ENCODE results near the gene PTPRK.

The PTPRK gene

GRCh38 chr6:128067446-128068118 lies 452.8 kb downstream of the PTPRK start:
- H3K4me3 ChIP-seq (ENCODE audit: control insufficient read depth, low read depth, low read length): no peak overlapping the region
- TF ChIP-seq, protein P1, sequence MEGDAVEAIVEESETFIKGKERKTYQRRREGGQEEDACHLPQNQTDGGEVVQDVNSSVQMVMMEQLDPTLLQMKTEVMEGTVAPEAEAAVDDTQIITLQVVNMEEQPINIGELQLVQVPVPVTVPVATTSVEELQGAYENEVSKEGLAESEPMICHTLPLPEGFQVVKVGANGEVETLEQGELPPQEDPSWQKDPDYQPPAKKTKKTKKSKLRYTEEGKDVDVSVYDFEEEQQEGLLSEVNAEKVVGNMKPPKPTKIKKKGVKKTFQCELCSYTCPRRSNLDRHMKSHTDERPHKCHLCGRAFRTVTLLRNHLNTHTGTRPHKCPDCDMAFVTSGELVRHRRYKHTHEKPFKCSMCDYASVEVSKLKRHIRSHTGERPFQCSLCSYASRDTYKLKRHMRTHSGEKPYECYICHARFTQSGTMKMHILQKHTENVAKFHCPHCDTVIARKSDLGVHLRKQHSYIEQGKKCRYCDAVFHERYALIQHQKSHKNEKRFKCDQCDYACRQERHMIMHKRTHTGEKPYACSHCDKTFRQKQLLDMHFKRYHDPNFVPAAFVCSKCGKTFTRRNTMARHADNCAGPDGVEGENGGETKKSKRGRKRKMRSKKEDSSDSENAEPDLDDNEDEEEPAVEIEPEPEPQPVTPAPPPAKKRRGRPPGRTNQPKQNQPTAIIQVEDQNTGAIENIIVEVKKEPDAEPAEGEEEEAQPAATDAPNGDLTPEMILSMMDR (IDR thresholded peaks at IDR 0.05; ENCODE audit: control insufficient read depth, insufficient read depth, low read depth, low read length, missing control alignments): no peak
- no peak for DNase-seq (ENCODE audit: low read depth)

DNA sequence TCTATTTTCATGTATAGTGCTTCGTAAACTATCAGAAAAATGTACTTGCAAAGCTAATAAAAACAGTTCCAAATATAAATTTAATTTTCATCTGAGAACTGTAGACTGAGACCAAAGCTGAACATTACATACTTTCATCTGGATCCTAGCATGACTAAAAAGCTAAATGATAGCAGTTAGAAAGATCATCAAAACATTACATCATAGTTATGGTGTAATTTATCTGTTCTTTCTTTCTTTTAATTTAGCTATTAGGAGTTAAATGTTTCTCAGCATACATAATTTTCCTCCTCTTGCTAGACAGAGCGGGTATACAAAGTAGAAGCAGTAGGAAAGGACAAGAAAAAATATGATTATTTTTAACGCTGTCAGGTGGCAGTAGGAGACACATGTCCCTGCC lies 455.3 kb downstream of the PTPRK start:
- H3K4me3 ChIP-seq (ENCODE audit: control insufficient read depth, low read depth, low read length): no peak overlapping the region
- TF ChIP-seq, protein P1 (IDR thresholded peaks at IDR 0.05; ENCODE audit: control insufficient read depth, insufficient read depth, low read depth, low read length, missing control alignments): no peak
- DNase-seq (ENCODE audit: low read depth): no peak

DNA sequence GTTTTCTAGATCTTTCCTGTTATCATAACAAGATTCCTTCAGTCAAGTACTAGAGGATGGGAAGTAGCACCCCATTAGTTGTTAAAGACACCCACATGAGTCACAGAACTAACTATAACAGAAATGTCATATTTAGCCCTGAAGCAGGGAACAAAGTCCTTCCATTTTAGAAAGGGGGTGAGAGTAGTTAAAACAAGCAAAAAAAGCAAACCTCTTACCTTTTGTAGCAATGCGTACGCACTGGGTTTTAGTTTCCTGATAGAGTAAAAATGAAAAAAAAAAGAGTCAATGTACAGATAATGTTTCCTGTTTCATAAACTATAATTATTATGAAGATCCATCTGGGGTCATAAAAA lies 455.9 kb downstream of the PTPRK start:
- TF ChIP-seq, protein P1 (IDR thresholded peaks at IDR 0.05; ENCODE audit: control insufficient read depth, insufficient read depth, low read depth, low read length, missing control alignments): no peak
- no peak overlapping the region for H3K4me3 ChIP-seq (ENCODE audit: control insufficient read depth, low read depth, low read length)
- no peak for DNase-seq (ENCODE audit: low read depth)

GRCh38 chr6:128063850-128064539 lies 456.4 kb downstream of the PTPRK start:
- no peak for DNase-seq (ENCODE audit: low read depth)
- H3K4me3 ChIP-seq (ENCODE audit: control insufficient read depth, low read depth, low read length): no peak overlapping the region
- TF ChIP-seq, protein P1 (IDR thresholded peaks at IDR 0.05; ENCODE audit: control insufficient read depth, insufficient read depth, low read depth, low read length, missing control alignments): no peak

DNA sequence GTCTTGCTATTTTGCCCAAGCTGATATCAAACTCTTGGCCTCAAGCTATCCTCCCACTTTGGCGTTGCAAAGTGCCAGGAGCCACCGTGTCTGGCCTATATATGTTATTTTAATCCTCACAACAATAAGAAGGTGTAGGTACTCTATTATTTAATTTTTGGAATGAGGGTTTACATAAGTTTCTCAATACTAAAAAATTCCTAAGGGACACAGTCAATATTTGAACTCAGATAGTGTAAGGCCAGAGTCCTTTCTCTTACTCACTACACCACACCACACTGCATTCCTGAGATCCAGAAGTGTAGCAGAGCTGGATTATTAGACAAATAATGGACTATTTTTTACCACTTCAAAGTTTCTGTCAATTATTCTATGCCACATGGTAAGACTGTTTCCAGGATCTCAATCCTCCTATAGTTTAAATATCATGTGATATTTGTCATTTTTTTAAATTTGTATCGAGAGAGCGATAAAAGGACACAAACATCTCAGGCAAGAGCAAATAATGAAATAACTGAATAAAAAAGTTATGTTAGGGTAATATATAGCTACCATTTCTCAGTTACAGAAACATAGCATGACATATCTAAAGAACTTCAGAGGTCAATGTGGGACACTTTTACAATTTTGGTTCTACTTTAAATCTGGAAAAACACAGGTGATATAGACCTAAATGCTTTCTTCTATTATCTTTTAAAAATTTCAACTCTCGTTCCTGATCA lies 457.4 kb downstream of the PTPRK start:
- TF ChIP-seq, protein P1 (IDR thresholded peaks at IDR 0.05; ENCODE audit: control insufficient read depth, insufficient read depth, low read depth, low read length, missing control alignments): no peak

DNA sequence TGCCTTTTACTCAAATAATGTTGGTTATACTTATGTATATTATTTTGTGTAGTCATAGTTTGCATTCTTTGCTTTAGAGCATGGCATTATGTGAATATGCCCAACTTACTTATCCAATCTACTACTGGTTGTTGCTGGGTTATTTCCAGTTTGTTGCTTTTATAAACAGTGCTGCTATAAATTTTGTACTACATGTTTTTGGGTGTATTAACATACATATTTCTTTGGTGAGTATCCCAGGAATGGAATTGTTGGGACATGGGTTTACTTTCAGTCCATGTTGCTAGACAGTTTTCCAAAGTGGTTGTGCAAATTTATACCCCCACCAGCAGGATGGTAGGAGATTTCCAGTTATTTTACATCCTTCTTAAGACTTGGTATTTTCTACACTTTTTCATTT lies 462.5 kb downstream of the PTPRK start:
- TF ChIP-seq, protein P1 (IDR thresholded peaks at IDR 0.05; ENCODE audit: control insufficient read depth, insufficient read depth, low read depth, low read length, missing control alignments): no peak
- no peak overlapping the region for H3K4me3 ChIP-seq (ENCODE audit: control insufficient read depth, low read depth, low read length)
- DNase-seq (ENCODE audit: low read depth): no peak

More for the DNA sequence above, 457.4 kb downstream of the PTPRK start:
- no peak overlapping the region for H3K4me3 ChIP-seq (ENCODE audit: control insufficient read depth, low read depth, low read length)
- no peak for DNase-seq (ENCODE audit: low read depth)
